ENCODE results near the gene KLF14. TPM values are rescaled to one million over a fixed set of nuclear protein-coding genes. Genes with fewer than 3 reads are reported as not detected.
"Not testable (repeated sequence)": the region's sequence is repeated elsewhere in the genome, so short reads cannot be mapped to it uniquely, and the experiment has no call there.

KLF14 gene
- not detected for total RNA-seq

GRCh38 chr7:130733931-130734814, at the start of gene KLF14:
KLF14 (minus strand) TSS chr7:130734207; CDS start chr7:130734033, 174 bp downstream.
- Mint-ChIP-seq H3K36me3 (ENCODE audit: low read depth) (peaks cover 5% of the 10 kb centered on the region), H3K9me3 (peaks cover 2% of the 10 kb centered on the region), H3K4me3 (peak within 1 kb of the TSS; percentile 80), H3K27ac (no peak within 1 kb of the TSS), H3K4me1 (peaks cover 13% of the 10 kb centered on the region), H3K27me3 (peaks cover 77% of the 10 kb centered on the region)
- peak; percentile 22 for DNase-seq
- ChIA-PET POLR2A (no interaction called here), CTCF (no interaction called here)

- ChIA-PET POLR2A (no interaction called here), CTCF (no interaction called here)
- H3K36me3 Mint-ChIP-seq (ENCODE audit: low read depth), result no peaks in the 10 kb centered on the region
- peaks cover 35% of the 10 kb centered on the region for H3K27me3 Mint-ChIP-seq
- no peak overlapping the region for H3K27ac Mint-ChIP-seq
- no peaks in the 10 kb centered on the region for H3K9me3 Mint-ChIP-seq
- DNase-seq, result no peak
- H3K4me1 Mint-ChIP-seq, result no peaks in the 10 kb centered on the region
- no peak overlapping the region for H3K4me3 Mint-ChIP-seq
Observed at GRCh38 chr7:130781346-130781745, 47.3 kb upstream of the KLF14 start.

DNA sequence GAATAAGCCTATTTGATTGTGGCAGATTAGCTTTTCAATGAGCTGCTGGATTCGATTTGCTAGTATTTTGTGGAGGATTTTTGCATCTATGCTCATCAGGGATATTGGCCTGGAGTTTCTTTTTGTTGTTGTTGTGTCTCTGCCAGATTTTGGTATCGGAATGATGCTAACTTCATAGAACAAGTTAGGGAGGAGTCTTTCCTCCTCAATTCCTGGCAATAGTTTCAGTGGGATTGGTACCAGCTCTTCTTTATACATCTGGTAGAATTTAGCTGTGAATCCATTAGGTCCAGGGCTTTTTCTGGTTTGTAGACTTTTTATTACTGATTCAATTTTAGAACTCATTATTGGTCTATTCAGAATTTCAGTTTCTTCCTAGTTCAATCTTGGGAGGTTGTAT, 43.4 kb upstream of the KLF14 start:
- no peak for DNase-seq
- POLR2A ChIA-PET, result no interaction called here
- H3K36me3 Mint-ChIP-seq (ENCODE audit: low read depth), result no peaks in the 10 kb centered on the region
- H3K27ac Mint-ChIP-seq, result no peak overlapping the region
- H3K4me3 Mint-ChIP-seq, result no peak overlapping the region
- CTCF ChIA-PET, result interaction anchor here (0.6 kb wide), 1 partner anchor 406 kb away, joined by 3 read pairs; no protein-coding TSS in a partner anchor
- H3K27me3 Mint-ChIP-seq, result peaks cover 48% of the 10 kb centered on the region
- H3K9me3 Mint-ChIP-seq, result peaks cover 2% of the 10 kb centered on the region
- H3K4me1 Mint-ChIP-seq, result no peaks in the 10 kb centered on the region

- H3K27ac Mint-ChIP-seq; H3K4me3 Mint-ChIP-seq; CTCF ChIA-PET; H3K36me3 Mint-ChIP-seq (ENCODE audit: low read depth); POLR2A ChIA-PET; DNase-seq; H3K4me1 Mint-ChIP-seq: not testable (repeated sequence)
- peaks cover 39% of the 10 kb centered on the region for H3K27me3 Mint-ChIP-seq
- H3K9me3 Mint-ChIP-seq, result peaks cover 11% of the 10 kb centered on the region
Observed at GRCh38 chr7:130772456-130772855, 38.4 kb upstream of the KLF14 start.

DNA sequence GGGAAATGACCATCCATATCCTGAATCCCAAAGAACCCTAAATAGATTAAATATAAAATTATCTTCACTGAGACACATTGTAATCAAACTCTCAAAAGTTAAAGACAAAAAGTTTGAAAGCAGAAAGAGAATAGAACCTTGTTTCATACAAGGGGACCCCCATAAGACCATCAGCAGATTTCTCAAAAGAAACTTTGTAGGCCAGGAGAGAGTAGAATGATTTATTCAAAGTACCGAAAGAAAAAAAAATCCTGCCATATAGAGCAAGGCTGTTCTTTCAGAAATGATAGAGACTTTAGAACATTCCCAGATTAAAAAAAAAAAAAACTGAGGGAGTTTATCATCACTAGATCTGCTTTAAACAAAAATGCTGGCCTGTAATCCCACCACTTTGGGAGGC, 34.8 kb upstream of the KLF14 start:
- no peaks in the 10 kb centered on the region for H3K36me3 Mint-ChIP-seq (ENCODE audit: low read depth)
- no peak overlapping the region for H3K27ac Mint-ChIP-seq
- POLR2A ChIA-PET, result no interaction called here
- peaks cover 11% of the 10 kb centered on the region for H3K9me3 Mint-ChIP-seq
- H3K4me1 Mint-ChIP-seq, result no peaks in the 10 kb centered on the region
- no peak for DNase-seq
- CTCF ChIA-PET, result no interaction called here
- H3K27me3 Mint-ChIP-seq, result peaks cover 28% of the 10 kb centered on the region
- H3K4me3 Mint-ChIP-seq, result no peak overlapping the region

GRCh38 chr7:130764569-130764968, 30.6 kb upstream of the KLF14 start:
- DNase-seq; H3K36me3 Mint-ChIP-seq (ENCODE audit: low read depth); CTCF ChIA-PET; H3K9me3 Mint-ChIP-seq; H3K4me3 Mint-ChIP-seq; POLR2A ChIA-PET; H3K27ac Mint-ChIP-seq; H3K4me1 Mint-ChIP-seq: not testable (repeated sequence)
- peaks cover 17% of the 10 kb centered on the region for H3K27me3 Mint-ChIP-seq

- Mint-ChIP-seq H3K36me3 (ENCODE audit: low read depth) (no peaks in the 10 kb centered on the region), H3K27ac (no peak overlapping the region), H3K4me1 (no peaks in the 10 kb centered on the region), H3K27me3 (peaks cover 6% of the 10 kb centered on the region), H3K9me3 (no peaks in the 10 kb centered on the region), H3K4me3 (no peak overlapping the region)
- POLR2A ChIA-PET, result interaction anchor here (0.6 kb wide), 1 partner anchor 561 kb away, joined by 4 read pairs; no protein-coding TSS in a partner anchor
- DNase-seq, result no peak
- CTCF ChIA-PET, result interaction anchor here (0.6 to 1.6 kb wide), 4 partner anchors 271 to 827 kb away, joined by 3 read pairs; no protein-coding TSS in a partner anchor
Observed at GRCh38 chr7:130758429-130759056, 24.5 kb upstream of the KLF14 start.

- H3K27ac Mint-ChIP-seq, result no peak overlapping the region
- no peak for DNase-seq
- H3K9me3 Mint-ChIP-seq, result no peaks in the 10 kb centered on the region
- H3K27me3 Mint-ChIP-seq, result peaks cover 17% of the 10 kb centered on the region
- ChIA-PET CTCF (no interaction called here), POLR2A (no interaction called here)
- no peak overlapping the region for H3K4me3 Mint-ChIP-seq
- H3K4me1 Mint-ChIP-seq, result no peaks in the 10 kb centered on the region
- H3K36me3 Mint-ChIP-seq (ENCODE audit: low read depth), result no peaks in the 10 kb centered on the region
Observed at GRCh38 chr7:130756316-130756715, 22.3 kb upstream of the KLF14 start.

- H3K4me1 Mint-ChIP-seq, result no peaks in the 10 kb centered on the region
- H3K27me3 Mint-ChIP-seq, result peaks cover 38% of the 10 kb centered on the region
- H3K9me3 Mint-ChIP-seq, result no peaks in the 10 kb centered on the region
- no peaks in the 10 kb centered on the region for H3K36me3 Mint-ChIP-seq (ENCODE audit: low read depth)
- POLR2A ChIA-PET, result no interaction called here
- DNase-seq, result no peak
- H3K27ac Mint-ChIP-seq, result no peak overlapping the region
- no peak overlapping the region for H3K4me3 Mint-ChIP-seq
- CTCF ChIA-PET, result interaction anchor here (0.6 kb wide), 1 partner anchor 22 kb away, joined by 3 read pairs; no protein-coding TSS in a partner anchor
Observed at GRCh38 chr7:130752424-130752823, 18.4 kb upstream of the KLF14 start.

DNA sequence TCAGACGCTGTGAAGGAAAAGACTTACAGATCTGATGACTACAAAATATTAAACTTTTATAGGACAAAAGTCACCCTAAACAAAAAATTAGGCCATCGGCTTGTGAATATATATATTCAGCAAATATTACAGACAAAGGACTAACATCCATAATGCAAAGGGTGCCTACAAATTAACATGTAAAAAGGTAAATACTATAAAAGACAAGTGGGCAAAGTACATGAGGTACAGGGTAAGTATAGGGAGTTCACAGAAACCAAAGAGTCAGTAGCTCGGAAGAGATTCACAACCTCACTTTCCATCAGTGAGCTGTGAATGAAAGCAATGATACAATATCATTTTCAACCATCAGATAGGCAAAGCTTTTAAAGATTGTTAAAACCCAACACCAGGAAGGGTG, 16.7 kb upstream of the KLF14 start:
- CTCF ChIA-PET, result no interaction called here
- Mint-ChIP-seq H3K27ac (no peak overlapping the region), H3K27me3 (peaks cover 48% of the 10 kb centered on the region), H3K9me3 (no peaks in the 10 kb centered on the region), H3K4me3 (no peak overlapping the region), H3K36me3 (ENCODE audit: low read depth) (no peaks in the 10 kb centered on the region), H3K4me1 (no peaks in the 10 kb centered on the region)
- no peak for DNase-seq
- POLR2A ChIA-PET, result interaction anchor here (0.6 kb wide), 1 partner anchor 10 kb away, joined by 3 read pairs; no protein-coding TSS in a partner anchor

GRCh38 chr7:130748531-130749389, 14.8 kb upstream of the KLF14 start:
- H3K36me3 Mint-ChIP-seq (ENCODE audit: low read depth), result no peaks in the 10 kb centered on the region
- no peak overlapping the region for H3K4me3 Mint-ChIP-seq
- DNase-seq, result no peak
- H3K27ac Mint-ChIP-seq, result no peak overlapping the region
- H3K9me3 Mint-ChIP-seq, result no peaks in the 10 kb centered on the region
- POLR2A ChIA-PET, result no interaction called here
- H3K4me1 Mint-ChIP-seq, result no peaks in the 10 kb centered on the region
- H3K27me3 Mint-ChIP-seq, result peaks cover 53% of the 10 kb centered on the region
- CTCF ChIA-PET, result no interaction called here

- CTCF ChIA-PET, result no interaction called here
- no peak overlapping the region for H3K4me3 Mint-ChIP-seq
- peaks cover 32% of the 10 kb centered on the region for H3K27me3 Mint-ChIP-seq
- no peak for DNase-seq
- H3K4me1 Mint-ChIP-seq, result no peaks in the 10 kb centered on the region
- H3K27ac Mint-ChIP-seq, result no peak overlapping the region
- H3K9me3 Mint-ChIP-seq, result no peaks in the 10 kb centered on the region
- H3K36me3 Mint-ChIP-seq (ENCODE audit: low read depth), result no peaks in the 10 kb centered on the region
- POLR2A ChIA-PET, result no interaction called here
Observed at GRCh38 chr7:130741331-130741995, 7.5 kb upstream of the KLF14 start.
